HG03139 (cell line): ENCODE measurements around the gene RELA.
"Not testable (repeated sequence)": the region's sequence is repeated elsewhere in the genome, so short reads cannot be mapped to it uniquely, and the experiment has no call there.

ENCODE experiments used
- ATAC-seq: cut with Tn5 transposase; IDR thresholded peaks from one replicate; pipeline ENCODE4 v1.9.1; 2021; ENCODE audit not compliant: unreplicated experiment

RELA gene

GRCh38 chr11:65649656-65650546 lies 12.8 kb downstream of the RELA start:
- ATAC-seq, result no peak

- ATAC-seq, result no peak
Measured at GRCh38 chr11:65648997-65649493, 13.7 kb downstream of the RELA start.

GRCh38 chr11:65646958-65647701 lies 15.6 kb downstream of the RELA start:
- no peak for ATAC-seq

- no peak for ATAC-seq
Measured at GRCh38 chr11:65646288-65646957, 16.3 kb downstream of the RELA start.

GRCh38 chr11:65645710-65646109 lies 17.0 kb downstream of the RELA start:
- ATAC-seq, result no peak

GRCh38 chr11:65644837-65645236 lies 17.9 kb downstream of the RELA start:
- no peak for ATAC-seq

- no peak for ATAC-seq
Measured at GRCh38 chr11:65643971-65644370, 18.7 kb downstream of the RELA start.

- no peak for ATAC-seq
Measured at GRCh38 chr11:65642014-65642671, 20.6 kb downstream of the RELA start.

- no peak for ATAC-seq
Measured at GRCh38 chr11:65641297-65642013, 21.3 kb downstream of the RELA start.

- peak; percentile 15 for ATAC-seq
Measured at GRCh38 chr11:65640483-65641296, 22.0 kb downstream of the RELA start.

- peak; percentile 28 for ATAC-seq
Measured at GRCh38 chr11:65639623-65640482, 22.9 kb downstream of the RELA start.

GRCh38 chr11:65639228-65639597 lies 23.5 kb downstream of the RELA start:
- ATAC-seq, result not testable (repeated sequence)

- ATAC-seq, result no peak
Measured at GRCh38 chr11:65637794-65638419, 24.8 kb downstream of the RELA start, which contains the start of gene SIPA1. Gene SIPA1, plus strand, starts transcription at chr11:65638101. Its CDS starts 2,821 bp downstream, at chr11:65640922.

GRCh38 chr11:65637032-65637557 lies 25.6 kb downstream of the RELA start:
- ATAC-seq, result no peak

GRCh38 chr11:65636108-65637031 lies 26.3 kb downstream of the RELA start:
- ATAC-seq, result no peak

- no peak for ATAC-seq
Measured at GRCh38 chr11:65634905-65635731, 27.6 kb downstream of the RELA start.
